Measurements from ENCODE around the gene FAH. TPM values are rescaled to one million over a fixed set of nuclear protein-coding genes. Genes with fewer than 3 reads are reported as not detected.

The FAH gene
- total RNA-seq, 1 donor from 2014 or later, result 18.0 TPM

GRCh38 chr15:80185152-80185551 lies 32.4 kb downstream of the FAH start:
- Histone ChIP-seq H3K9me3 (replicated peaks) (no peaks in the 10 kb centered on the region), H3K27ac (replicated peaks) (no peak overlapping the region), H3K36me3 (peaks cover 39% of the 10 kb centered on the region), H3K27me3 (ENCODE audit: low read depth) (no peaks in the 10 kb centered on the region), H3K4me1 (peaks cover 13% of the 10 kb centered on the region), H3K4me3 (no peak overlapping the region)
- DNase-seq, result no peak
- intact Hi-C loops (cut with micrococcal nuclease), result no loop called here
- no peak for TF ChIP-seq CTCF (IDR thresholded peaks at IDR 0.05; ENCODE audit: borderline replicate concordance)

DNA sequence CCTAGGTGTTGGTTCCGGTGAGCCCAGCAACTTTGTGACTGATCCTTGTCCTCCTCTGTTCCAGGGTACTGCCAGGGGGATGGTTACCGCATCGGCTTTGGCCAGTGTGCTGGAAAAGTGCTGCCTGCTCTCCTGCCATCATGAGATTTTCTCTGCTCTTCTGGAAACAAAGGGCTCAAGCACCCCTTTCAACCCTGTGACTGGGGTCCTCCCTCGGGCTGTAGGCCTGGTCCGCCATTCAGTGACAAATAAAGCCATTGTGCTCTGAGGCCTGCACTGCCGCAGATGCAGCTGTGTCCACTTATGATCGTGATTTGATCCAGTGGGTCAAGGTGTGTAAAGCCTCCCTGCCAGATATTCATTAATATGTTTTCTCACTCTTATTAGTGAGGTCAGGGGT lies 33.3 kb downstream of the FAH start:
- Histone ChIP-seq H3K27me3 (ENCODE audit: low read depth) (no peaks in the 10 kb centered on the region), H3K4me1 (peaks cover 13% of the 10 kb centered on the region), H3K36me3 (peaks cover 35% of the 10 kb centered on the region), H3K27ac (replicated peaks) (no peak overlapping the region), H3K4me3 (no peak overlapping the region), H3K9me3 (replicated peaks) (no peaks in the 10 kb centered on the region)
- intact Hi-C loops (cut with micrococcal nuclease), result no loop called here
- DNase-seq, result no peak
- no peak for TF ChIP-seq CTCF (IDR thresholded peaks at IDR 0.05; ENCODE audit: borderline replicate concordance)

DNA sequence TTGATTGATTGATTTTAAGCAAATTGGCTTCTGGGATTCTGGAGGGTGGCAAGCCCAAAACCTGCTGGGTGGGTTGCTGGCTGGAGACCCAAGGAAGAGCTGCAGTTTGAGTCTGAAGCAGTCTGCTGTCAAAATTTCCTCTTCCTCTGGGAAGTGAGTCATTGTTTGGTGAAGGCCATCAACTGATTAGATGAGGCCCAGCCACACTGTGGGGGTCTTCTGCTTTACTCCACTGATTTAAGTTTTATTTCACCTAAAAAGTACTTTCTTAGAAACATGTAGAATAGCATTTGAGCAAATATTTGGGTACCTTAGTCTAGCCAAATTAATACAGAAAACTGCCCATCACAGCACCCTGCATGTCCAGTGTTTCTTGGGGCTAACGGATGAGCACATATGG lies 33.8 kb downstream of the FAH start:
- TF ChIP-seq CTCF (IDR thresholded peaks at IDR 0.05; ENCODE audit: borderline replicate concordance), result no peak
- intact Hi-C loops (cut with micrococcal nuclease), result no loop called here
- Histone ChIP-seq H3K27ac (replicated peaks) (no peak overlapping the region), H3K4me1 (peaks cover 13% of the 10 kb centered on the region), H3K9me3 (replicated peaks) (no peaks in the 10 kb centered on the region), H3K27me3 (ENCODE audit: low read depth) (no peaks in the 10 kb centered on the region), H3K36me3 (peaks cover 30% of the 10 kb centered on the region), H3K4me3 (no peak overlapping the region)
- no peak for DNase-seq

GRCh38 chr15:80188251-80188650 lies 35.5 kb downstream of the FAH start:
- Histone ChIP-seq H3K27me3 (ENCODE audit: low read depth) (no peaks in the 10 kb centered on the region), H3K9me3 (replicated peaks) (no peaks in the 10 kb centered on the region), H3K36me3 (peaks cover 26% of the 10 kb centered on the region), H3K4me1 (peaks cover 3% of the 10 kb centered on the region), H3K4me3 (no peak overlapping the region), H3K27ac (replicated peaks) (no peak overlapping the region)
- intact Hi-C loops (cut with micrococcal nuclease), result no loop called here
- DNase-seq, result no peak
- TF ChIP-seq CTCF (IDR thresholded peaks at IDR 0.05; ENCODE audit: borderline replicate concordance), result no peak

- intact Hi-C loops (cut with micrococcal nuclease), result loop anchor here (10.0 kb wide), 1 partner anchor 64 kb away; the partner anchor contains the start of gene CTXND1
- Histone ChIP-seq H3K27ac (replicated peaks) (no peak overlapping the region), H3K9me3 (replicated peaks) (no peaks in the 10 kb centered on the region), H3K27me3 (ENCODE audit: low read depth) (no peaks in the 10 kb centered on the region), H3K4me1 (no peaks in the 10 kb centered on the region), H3K4me3 (no peak overlapping the region), H3K36me3 (peaks cover 14% of the 10 kb centered on the region)
- TF ChIP-seq CTCF (IDR thresholded peaks at IDR 0.05; ENCODE audit: borderline replicate concordance), result no peak
- no peak for DNase-seq
Measured at GRCh38 chr15:80191198-80191597, 38.4 kb downstream of the FAH start.
